Measurements from ENCODE around the gene CADM1. TPM values are rescaled to one million over a fixed set of nuclear protein-coding genes. Genes with fewer than 3 reads are reported as not detected.

The CADM1 gene
- total and polyA plus RNA-seq, 2 donors (not counting 1 experiment from before 2014, with no cell fraction given) = 15.4 to 86.0 TPM

GRCh38 chr11:115127790-115128189 is 376.4 kb downstream of the CADM1 start:
- H3K4me1 ChIP-seq (ENCODE audit: control insufficient read depth, extremely low read depth, insufficient read depth, low read length) = no peaks in the 10 kb centered on the region
- no peaks in the 10 kb centered on the region for H4K20me1 ChIP-seq (ENCODE audit: control insufficient read depth, extremely low read depth, insufficient read depth, low read length)
- TF ChIP-seq CTCF (conservative IDR thresholded peaks at IDR 0.05 in 1 of 2, IDR thresholded peaks at IDR 0.05 in 1 of 2; ENCODE audit: low read depth in 1 of 2, low read length in 2 of 2) (no peak), EZH2 (IDR thresholded peaks at IDR 0.05; ENCODE audit: low read length, missing control alignments) (no peak)
- no peaks in the 10 kb centered on the region for H3K27me3 ChIP-seq (ENCODE audit: control insufficient read depth, insufficient read depth, low read length)
- H2AFZ ChIP-seq (ENCODE audit: low read length) = no peak overlapping the region
- no peaks in the 10 kb centered on the region for H3K9me3 ChIP-seq (ENCODE audit: control insufficient read depth, insufficient read depth, low read depth, low read length)
- H3K79me2 ChIP-seq (ENCODE audit: control insufficient read depth, insufficient read depth, low read length) = no peaks in the 10 kb centered on the region
- no peak overlapping the region for H3K9ac ChIP-seq (ENCODE audit: insufficient read depth, low read length)
- no peak for DNase-seq (ENCODE audit: low read depth in 2 of 2)
- no peak overlapping the region for H3K27ac ChIP-seq (ENCODE audit: insufficient read depth, low read length)
- no peak overlapping the region for H3K4me2 ChIP-seq (ENCODE audit: extremely low read depth, insufficient read depth, low read length)
- H3K4me3 ChIP-seq (replicated peaks in 1 of 4; ENCODE audit: control extremely low read depth in 1 of 4, insufficient read depth in 1 of 4, low read depth in 3 of 4, low read length in 4 of 4) = no peak overlapping the region
- no peaks in the 10 kb centered on the region for H3K36me3 ChIP-seq (ENCODE audit: control insufficient read depth, insufficient read depth, low read length)

- no peaks in the 10 kb centered on the region for H3K79me2 ChIP-seq (ENCODE audit: control insufficient read depth, insufficient read depth, low read length)
These were observed 377.6 kb downstream of the CADM1 start for GRCh38 chr11:115126515-115127208.

GRCh38 chr11:115126092-115126491 is 378.1 kb downstream of the CADM1 start:
- Histone ChIP-seq H3K4me2 (ENCODE audit: extremely low read depth, insufficient read depth, low read length) (no peak overlapping the region), H3K27ac (ENCODE audit: insufficient read depth, low read length) (no peak overlapping the region), H3K4me3 (replicated peaks in 1 of 4; ENCODE audit: control extremely low read depth in 1 of 4, insufficient read depth in 1 of 4, low read depth in 3 of 4, low read length in 4 of 4) (no peak overlapping the region), H3K79me2 (ENCODE audit: control insufficient read depth, insufficient read depth, low read length) (no peaks in the 10 kb centered on the region), H4K20me1 (ENCODE audit: control insufficient read depth, extremely low read depth, insufficient read depth, low read length) (no peaks in the 10 kb centered on the region), H3K27me3 (ENCODE audit: control insufficient read depth, insufficient read depth, low read length) (no peaks in the 10 kb centered on the region), H3K4me1 (ENCODE audit: control insufficient read depth, extremely low read depth, insufficient read depth, low read length) (no peaks in the 10 kb centered on the region), H3K36me3 (ENCODE audit: control insufficient read depth, insufficient read depth, low read length) (no peaks in the 10 kb centered on the region), H2AFZ (ENCODE audit: low read length) (no peak overlapping the region), H3K9ac (ENCODE audit: insufficient read depth, low read length) (no peak overlapping the region), H3K9me3 (ENCODE audit: control insufficient read depth, insufficient read depth, low read depth, low read length) (no peaks in the 10 kb centered on the region)
- no peak for DNase-seq (ENCODE audit: low read depth in 2 of 2)
- TF ChIP-seq EZH2 (IDR thresholded peaks at IDR 0.05; ENCODE audit: low read length, missing control alignments) = no peak
- TF ChIP-seq CTCF (conservative IDR thresholded peaks at IDR 0.05 in 1 of 2, IDR thresholded peaks at IDR 0.05 in 1 of 2; ENCODE audit: low read depth in 1 of 2, low read length in 2 of 2) = no peak

More at GRCh38 chr11:115126515-115127208, 377.6 kb downstream of the CADM1 start:
- Histone ChIP-seq H3K4me3 (replicated peaks in 1 of 4; ENCODE audit: control extremely low read depth in 1 of 4, insufficient read depth in 1 of 4, low read depth in 3 of 4, low read length in 4 of 4) (no peak overlapping the region), H3K27ac (ENCODE audit: insufficient read depth, low read length) (no peak overlapping the region), H4K20me1 (ENCODE audit: control insufficient read depth, extremely low read depth, insufficient read depth, low read length) (no peaks in the 10 kb centered on the region), H3K9me3 (ENCODE audit: control insufficient read depth, insufficient read depth, low read depth, low read length) (no peaks in the 10 kb centered on the region), H3K36me3 (ENCODE audit: control insufficient read depth, insufficient read depth, low read length) (no peaks in the 10 kb centered on the region), H3K9ac (ENCODE audit: insufficient read depth, low read length) (no peak overlapping the region), H3K27me3 (ENCODE audit: control insufficient read depth, insufficient read depth, low read length) (no peaks in the 10 kb centered on the region), H3K4me1 (ENCODE audit: control insufficient read depth, extremely low read depth, insufficient read depth, low read length) (no peaks in the 10 kb centered on the region), H2AFZ (ENCODE audit: low read length) (no peak overlapping the region), H3K4me2 (ENCODE audit: extremely low read depth, insufficient read depth, low read length) (no peak overlapping the region)
- TF ChIP-seq EZH2 (IDR thresholded peaks at IDR 0.05; ENCODE audit: low read length, missing control alignments) (no peak), CTCF (conservative IDR thresholded peaks at IDR 0.05 in 1 of 2, IDR thresholded peaks at IDR 0.05 in 1 of 2; ENCODE audit: low read depth in 1 of 2, low read length in 2 of 2) (no peak)
- no peak for DNase-seq (ENCODE audit: low read depth in 2 of 2)
